HL-60 (cell line): ENCODE measurements around the gene ADARB1.

Source experiments
- POLR2AphosphoS5 ChIP-seq: IDR thresholded peaks from 2 replicates; pipeline ENCODE4 v1.6.1; 2012; ENCODE audit warnings: low read depth
- TF ChIP-seq, protein P1 (sequence below): IDR thresholded peaks from one replicate; pipeline ENCODE4 v1.5.1; 2011; ENCODE audit warnings: low read length, control low read depth, inconsistent platforms; ENCODE audit not compliant: insufficient read depth

DNA sequence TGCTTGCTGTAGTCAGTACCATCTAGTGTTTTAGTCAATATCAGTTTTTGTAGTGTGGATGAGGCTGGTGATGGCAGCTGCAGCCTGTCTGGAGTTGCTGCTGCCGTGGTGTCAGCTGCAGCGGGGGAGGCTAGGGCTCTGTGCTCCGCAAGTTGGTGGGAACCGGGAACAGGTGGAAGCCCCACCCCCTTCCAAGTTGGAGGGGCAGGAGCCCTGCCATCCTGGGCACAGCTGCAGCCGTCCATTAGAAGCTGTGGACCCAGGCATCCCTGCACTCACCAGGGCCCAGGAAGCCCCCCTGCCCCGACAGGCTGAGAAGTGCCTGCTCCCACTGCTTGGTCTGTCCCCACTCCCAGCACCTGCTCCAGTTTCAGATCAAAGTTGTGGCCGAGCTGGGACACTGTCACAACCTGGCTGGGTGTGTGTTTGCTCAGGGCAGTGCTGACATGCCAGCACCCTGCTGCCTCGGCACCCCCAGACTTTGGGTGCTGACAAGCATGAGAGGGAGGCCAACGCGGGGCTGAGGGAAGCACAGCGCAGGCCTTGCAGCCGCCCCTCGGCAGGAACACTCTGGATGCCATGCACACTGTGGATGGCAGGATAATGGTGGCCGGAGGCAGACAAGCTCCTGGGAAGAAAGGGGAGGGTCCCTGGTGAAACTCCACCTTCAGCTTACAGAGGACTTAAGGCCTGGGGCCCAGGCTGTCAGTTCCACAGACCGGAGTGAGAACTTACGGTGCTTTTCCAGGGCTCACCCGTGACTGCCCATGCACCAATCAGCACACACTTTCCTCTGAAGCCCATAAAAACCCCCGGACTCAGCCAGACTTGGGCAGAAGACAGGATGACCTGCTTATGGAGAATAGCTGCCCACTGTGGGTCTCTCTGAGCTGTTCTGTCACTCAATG lies 86.9 kb downstream of the ADARB1 start:
- TF ChIP-seq POLR2AphosphoS5: no peak
- TF ChIP-seq, protein P1, sequence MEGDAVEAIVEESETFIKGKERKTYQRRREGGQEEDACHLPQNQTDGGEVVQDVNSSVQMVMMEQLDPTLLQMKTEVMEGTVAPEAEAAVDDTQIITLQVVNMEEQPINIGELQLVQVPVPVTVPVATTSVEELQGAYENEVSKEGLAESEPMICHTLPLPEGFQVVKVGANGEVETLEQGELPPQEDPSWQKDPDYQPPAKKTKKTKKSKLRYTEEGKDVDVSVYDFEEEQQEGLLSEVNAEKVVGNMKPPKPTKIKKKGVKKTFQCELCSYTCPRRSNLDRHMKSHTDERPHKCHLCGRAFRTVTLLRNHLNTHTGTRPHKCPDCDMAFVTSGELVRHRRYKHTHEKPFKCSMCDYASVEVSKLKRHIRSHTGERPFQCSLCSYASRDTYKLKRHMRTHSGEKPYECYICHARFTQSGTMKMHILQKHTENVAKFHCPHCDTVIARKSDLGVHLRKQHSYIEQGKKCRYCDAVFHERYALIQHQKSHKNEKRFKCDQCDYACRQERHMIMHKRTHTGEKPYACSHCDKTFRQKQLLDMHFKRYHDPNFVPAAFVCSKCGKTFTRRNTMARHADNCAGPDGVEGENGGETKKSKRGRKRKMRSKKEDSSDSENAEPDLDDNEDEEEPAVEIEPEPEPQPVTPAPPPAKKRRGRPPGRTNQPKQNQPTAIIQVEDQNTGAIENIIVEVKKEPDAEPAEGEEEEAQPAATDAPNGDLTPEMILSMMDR: no peak
